HT1080 (cell line): ENCODE data around the gene CA10. TPM values are rescaled to one million over a fixed set of nuclear protein-coding genes. Genes with fewer than 3 reads are reported as not detected.

Experiments
- DNase-seq: peaks from one replicate; pipeline ENCODE4 v3.0.0-alpha.2; 2015; ENCODE audit warnings: low read depth
- total RNA-seq: library from RNA; depleted of rRNA; stranded (reverse); fragments of >200 nt; shearing (Covaris generic); gene quantifications from 2 replicates; pipeline ENCODE4 v1.2.3, GENCODE V29; 2014

Gene CA10
- total RNA-seq, 1 experiment from 2014 or later, result not detected

GRCh38 chr17:52147872-52148271 lies 10.6 kb downstream of the CA10 start:
- peak; percentile 71 for DNase-seq

- peak; percentile 32 for DNase-seq
Measured at GRCh38 chr17:52147431-52147830, 11.1 kb downstream of the CA10 start.

DNA sequence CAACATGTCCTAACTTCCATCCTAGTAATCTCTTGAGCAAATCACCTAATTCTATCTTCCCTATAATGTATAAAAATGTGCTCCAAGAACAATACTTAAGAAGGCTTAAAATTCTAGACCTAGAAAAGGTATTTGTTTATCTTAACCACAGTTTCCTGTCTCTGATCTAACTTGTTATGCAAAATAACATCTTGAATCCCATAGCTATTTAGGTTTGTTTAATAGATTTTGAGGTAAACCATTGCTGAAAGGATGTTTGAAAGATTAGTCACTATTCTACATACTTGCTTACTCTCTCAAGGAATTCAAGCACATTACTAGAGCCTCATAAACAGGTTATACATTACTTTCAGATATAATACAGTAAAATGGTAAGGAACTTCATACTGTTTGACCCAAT lies 13.0 kb downstream of the CA10 start:
- DNase-seq, result peak; percentile 74

DNA sequence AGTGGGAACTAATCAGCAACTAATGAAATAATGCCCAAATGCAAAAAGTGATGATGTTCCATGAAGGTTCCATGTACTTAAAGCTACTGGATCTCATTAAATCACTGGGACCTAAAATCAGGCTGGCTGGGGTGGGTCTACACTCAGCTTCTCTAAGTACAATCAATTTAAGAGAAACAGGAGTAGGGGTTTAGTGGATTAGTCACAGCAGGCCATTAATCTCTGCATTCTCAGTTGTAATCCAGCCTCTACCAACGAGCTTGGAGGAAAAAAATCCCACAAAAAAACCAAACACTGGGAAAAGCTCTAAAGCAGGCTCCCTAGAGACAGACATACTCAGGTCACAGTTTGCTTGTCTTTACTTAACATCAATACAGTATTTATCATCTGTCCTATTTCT lies 15.0 kb downstream of the CA10 start:
- no peak for DNase-seq

DNA sequence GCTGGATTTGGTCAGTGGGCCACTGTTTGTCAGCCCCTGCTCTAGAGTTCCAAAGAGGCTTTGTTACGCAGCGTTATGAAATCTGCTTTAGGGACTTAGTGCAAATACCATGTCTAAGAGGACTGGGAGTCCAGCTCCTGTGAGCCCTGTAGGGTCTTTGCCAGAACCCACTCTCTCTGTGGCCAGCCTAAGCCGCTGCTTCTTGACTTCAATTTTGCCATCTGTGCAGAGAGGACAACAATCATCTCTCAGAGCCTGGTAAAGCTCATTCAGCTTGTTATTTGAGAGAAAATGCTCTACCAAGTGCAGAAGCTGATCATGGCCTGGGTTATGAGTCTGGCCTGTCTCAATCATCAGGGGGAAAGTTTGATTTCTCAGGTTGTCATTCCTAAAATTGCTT lies 17.9 kb downstream of the CA10 start:
- DNase-seq, result no peak

GRCh38 chr17:52138752-52139151 lies 19.8 kb downstream of the CA10 start:
- DNase-seq, result no peak

- DNase-seq, result no peak
Measured at GRCh38 chr17:52138350-52138749, 20.2 kb downstream of the CA10 start.

DNA sequence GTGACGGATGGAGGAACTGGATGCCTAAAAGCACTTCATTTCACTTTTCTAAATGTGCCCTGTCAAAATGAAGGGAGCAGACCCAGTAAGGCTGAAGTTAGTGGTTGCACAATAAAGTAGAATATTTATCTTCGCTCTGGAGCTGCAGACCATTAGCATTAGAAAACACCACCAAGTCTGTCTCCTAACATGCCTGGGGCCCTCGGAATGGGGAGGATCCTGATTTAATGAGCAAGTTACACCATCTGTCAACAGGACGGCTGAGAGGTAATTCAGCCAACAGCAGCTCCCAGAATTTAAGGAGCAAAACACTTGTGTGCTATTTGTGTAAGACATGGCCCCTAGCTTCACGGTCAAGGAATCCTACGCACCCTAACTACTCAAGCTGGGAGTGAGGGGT lies 22.3 kb downstream of the CA10 start:
- DNase-seq, result no peak

DNA sequence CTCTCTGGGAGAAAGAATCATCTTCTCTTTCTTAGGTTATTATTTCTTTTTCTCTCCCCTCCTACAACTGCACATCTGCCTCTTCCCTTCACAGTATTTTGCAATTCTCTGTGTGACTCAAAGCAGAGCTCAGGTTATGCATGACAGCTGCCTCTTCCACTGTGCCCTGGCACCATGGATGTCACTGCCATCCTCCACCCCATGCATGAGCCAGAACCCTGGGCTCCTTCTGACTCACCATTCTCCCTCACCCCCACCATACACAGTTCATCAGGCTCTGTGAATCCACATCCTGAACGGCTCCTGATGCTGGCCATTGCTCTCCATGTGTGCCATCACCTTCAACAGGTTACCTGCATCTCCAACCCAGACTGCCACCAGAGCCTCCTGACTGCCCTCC lies 23.9 kb downstream of the CA10 start:
- DNase-seq, result peak; percentile 18

- DNase-seq, result peak; percentile 20
Measured at GRCh38 chr17:52128721-52129120, 29.8 kb downstream of the CA10 start.

- DNase-seq, result peak; percentile 49
Measured at GRCh38 chr17:52124993-52125392, 33.5 kb downstream of the CA10 start.

DNA sequence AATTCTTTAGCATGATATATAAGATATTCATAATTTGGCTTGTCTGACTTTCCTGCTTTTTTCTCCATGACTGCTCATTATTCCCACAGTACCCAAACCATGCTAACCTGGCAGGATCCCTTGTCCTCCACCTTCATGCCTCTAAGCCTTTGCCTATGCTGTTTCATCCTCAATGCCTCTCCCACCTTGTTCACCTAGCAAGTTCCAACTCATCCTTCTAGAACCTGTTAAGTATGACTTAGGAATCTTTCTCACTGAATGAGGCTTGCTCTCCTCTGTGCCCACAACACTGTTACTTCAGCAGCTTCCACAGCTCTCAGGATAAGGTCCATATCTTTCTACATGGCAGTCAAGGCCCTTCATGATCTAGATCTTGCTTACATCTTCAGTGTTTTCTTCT lies 34.0 kb downstream of the CA10 start:
- DNase-seq, result no peak

- no peak for DNase-seq
Measured at GRCh38 chr17:52120465-52120864, 38.0 kb downstream of the CA10 start.

DNA sequence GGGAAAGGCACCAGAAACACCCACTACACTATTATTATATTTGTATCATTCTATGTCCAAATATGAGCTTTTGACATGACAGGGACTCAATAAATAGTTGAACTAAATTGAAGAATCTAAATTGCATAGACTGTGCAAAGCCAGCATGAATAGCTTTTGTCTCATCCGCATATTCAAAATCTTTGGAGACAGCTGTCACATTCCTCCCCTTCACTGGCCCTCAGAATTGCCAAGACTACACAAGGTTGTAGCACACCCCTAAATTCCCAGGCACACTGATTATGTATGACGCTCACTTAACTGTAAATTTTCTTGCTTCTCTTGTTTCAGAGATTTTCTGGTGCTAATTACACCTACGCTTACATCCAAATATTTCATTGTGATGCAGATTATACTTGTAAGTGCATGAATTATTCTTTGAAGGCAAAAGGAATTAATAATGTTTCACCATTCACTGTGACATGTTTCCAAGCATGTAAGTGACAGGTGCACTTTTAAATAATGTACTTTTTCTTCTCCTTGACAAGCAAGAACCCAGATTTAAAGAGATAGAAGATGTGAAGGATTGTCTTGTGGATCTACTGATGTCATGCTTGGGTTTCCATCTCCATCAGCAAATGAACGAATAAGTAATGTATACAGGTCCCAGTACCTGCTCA lies 47.5 kb downstream of the CA10 start:
- DNase-seq, result no peak

- peak; percentile 39 for DNase-seq
Measured at GRCh38 chr17:52106638-52107261, 51.8 kb downstream of the CA10 start.

DNA sequence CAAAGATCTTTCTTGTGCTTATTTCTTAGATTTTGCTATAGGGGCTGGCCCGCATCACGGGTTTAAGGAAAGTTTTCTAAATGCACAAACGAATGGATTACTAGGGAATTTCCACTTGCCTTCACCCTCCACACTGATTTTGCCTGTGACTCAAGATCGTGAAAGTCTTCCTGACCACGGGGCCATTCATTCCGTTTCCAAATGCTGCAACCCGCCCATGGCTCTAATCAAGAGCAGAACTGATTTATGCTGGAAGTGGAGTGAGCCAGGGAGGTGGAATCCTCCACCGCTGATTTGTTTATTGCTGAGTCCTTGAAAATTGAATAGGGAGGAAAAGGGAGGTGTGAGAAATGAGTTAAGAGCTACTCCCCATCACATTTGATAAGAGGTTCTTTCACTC lies 52.4 kb downstream of the CA10 start:
- no peak for DNase-seq

- DNase-seq, result peak; percentile 7
Measured at GRCh38 chr17:52105591-52105990, 52.9 kb downstream of the CA10 start.

DNA sequence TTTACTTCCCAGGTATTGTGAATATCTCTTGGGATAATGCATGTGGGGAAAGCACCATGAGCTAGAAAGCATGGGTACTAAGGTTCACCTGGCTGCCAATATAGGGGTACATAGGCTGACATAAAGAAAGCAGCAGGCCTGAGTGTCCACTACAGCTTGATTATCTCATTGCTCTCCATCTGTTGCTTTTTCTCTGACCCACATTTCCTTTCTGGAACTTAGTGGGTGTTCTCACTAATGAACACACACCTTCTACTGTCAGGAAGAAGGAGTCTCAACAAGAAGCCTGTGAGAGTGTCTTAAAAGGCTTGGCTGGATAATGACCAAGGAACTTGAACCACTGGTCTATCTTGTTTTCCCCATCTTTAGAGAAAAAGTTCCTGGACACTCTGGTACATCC lies 62.5 kb downstream of the CA10 start:
- no peak for DNase-seq

GRCh38 chr17:52084176-52084575 lies 74.3 kb downstream of the CA10 start:
- DNase-seq, result no peak

DNA sequence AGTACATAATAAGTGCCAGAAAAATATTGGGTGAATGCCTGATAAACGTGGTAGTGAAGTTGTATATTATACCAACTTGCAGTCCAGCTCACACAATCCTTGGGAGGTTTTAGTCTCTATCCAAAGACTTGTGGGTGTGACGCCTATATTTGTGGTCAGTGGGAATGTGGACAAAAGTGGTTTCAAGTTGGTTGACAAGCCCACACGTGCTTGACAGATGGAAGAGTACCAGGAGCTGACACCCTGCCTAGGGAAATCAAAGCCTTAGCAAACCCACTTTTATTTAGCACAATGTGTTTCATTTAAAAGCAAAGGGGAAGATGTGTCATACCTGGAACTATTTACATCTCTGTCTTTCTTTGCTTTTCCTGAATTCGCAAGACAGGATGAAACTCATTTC lies 79.0 kb downstream of the CA10 start:
- peak; percentile 7 for DNase-seq

- DNase-seq, result no peak
Measured at GRCh38 chr17:52071712-52072111, 86.8 kb downstream of the CA10 start.

DNA sequence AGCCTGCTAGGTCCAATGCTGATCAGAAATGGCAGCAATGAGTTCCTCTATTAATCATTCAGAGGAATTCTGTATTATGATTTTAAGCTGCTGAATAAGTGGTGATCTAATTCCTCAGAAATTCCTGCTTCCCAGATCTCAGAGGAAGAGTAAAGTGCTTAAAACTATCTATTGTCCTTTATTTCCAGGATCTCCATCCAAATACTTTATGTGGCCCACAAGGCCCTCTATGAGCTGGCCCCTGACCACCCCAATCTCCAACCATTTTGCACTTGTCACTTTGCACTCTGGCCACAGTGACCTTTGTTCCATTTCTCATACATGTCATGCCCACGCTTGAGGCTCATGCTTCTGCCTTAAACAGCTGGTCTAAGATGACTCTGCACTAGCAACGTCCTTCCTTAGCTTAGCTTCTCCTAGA lies 93.7 kb downstream of the CA10 start:
- peak; percentile 54 for DNase-seq

DNA sequence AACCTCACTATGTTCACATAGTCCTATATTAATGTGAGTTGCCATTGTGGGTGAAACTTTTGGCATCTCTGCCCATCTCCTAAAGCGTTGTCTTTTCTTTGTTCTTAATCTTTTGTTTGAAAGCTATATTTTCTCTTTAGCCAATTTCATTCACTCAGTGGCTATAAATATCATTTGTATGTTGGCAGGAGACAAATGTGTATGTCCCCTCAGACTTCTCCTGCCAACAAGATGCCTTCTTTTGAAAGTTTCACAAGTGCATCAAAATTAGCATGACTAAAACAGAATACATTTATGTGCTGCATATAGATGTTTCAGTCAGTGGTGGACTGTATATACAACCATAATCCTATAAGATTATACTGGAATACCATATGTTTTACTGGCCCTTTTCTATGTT lies 109.0 kb downstream of the CA10 start:
- no peak for DNase-seq
